Germinal center (tissue), 1 donor: ENCODE data around the gene PLB1.
"Not testable (repeated sequence)": the region's sequence is repeated elsewhere in the genome, so short reads cannot be mapped to it uniquely, and the experiment has no call there.

Experiments
- DNase-seq: peaks from one replicate; pipeline ENCODE4 v3.0.0; 2012; ENCODE audit warnings: mixed read lengths, low spot score

Gene PLB1

GRCh38 chr2:28469947-28470535 lies 25.8 kb upstream of the PLB1 start:
- no peak for DNase-seq

GRCh38 chr2:28470759-28471158 lies 25.1 kb upstream of the PLB1 start:
- DNase-seq = no peak

GRCh38 chr2:28471214-28471613 lies 24.6 kb upstream of the PLB1 start:
- DNase-seq = no peak

GRCh38 chr2:28471701-28472236 lies 24.1 kb upstream of the PLB1 start:
- DNase-seq = no peak

- DNase-seq = not testable (repeated sequence)
These were observed 23.2 kb upstream of the PLB1 start for GRCh38 chr2:28472641-28473040.

- no peak for DNase-seq
These were observed 20.7 kb upstream of the PLB1 start for GRCh38 chr2:28475088-28475595.

GRCh38 chr2:28477087-28477486 lies 18.8 kb upstream of the PLB1 start:
- DNase-seq = no peak

GRCh38 chr2:28477645-28478044 lies 18.2 kb upstream of the PLB1 start:
- no peak for DNase-seq

- DNase-seq = no peak
These were observed 15.3 kb upstream of the PLB1 start for GRCh38 chr2:28480403-28481049.

- no peak for DNase-seq
These were observed 14.0 kb upstream of the PLB1 start for GRCh38 chr2:28481905-28482304.

GRCh38 chr2:28484835-28485234 lies 11.0 kb upstream of the PLB1 start:
- DNase-seq = no peak

- no peak for DNase-seq
These were observed 9.3 kb upstream of the PLB1 start for GRCh38 chr2:28486526-28486925.

- no peak for DNase-seq
These were observed 8.6 kb upstream of the PLB1 start for GRCh38 chr2:28487258-28487657.

GRCh38 chr2:28488083-28488830 lies 7.6 kb upstream of the PLB1 start:
- DNase-seq = no peak

GRCh38 chr2:28488858-28489575 lies 6.8 kb upstream of the PLB1 start:
- no peak for DNase-seq

GRCh38 chr2:28490558-28490957 lies 5.3 kb upstream of the PLB1 start:
- DNase-seq = no peak

GRCh38 chr2:28492282-28492681 lies 3.6 kb upstream of the PLB1 start:
- DNase-seq = no peak

- no peak for DNase-seq
These were observed 2.2 kb upstream of the PLB1 start for GRCh38 chr2:28493636-28494035.

- DNase-seq = no peak
These were observed 921 bp downstream of the PLB1 start for GRCh38 chr2:28496781-28497180.

- no peak for DNase-seq
These were observed 1.3 kb downstream of the PLB1 start for GRCh38 chr2:28497206-28497605.

GRCh38 chr2:28499282-28499681 lies 3.4 kb downstream of the PLB1 start:
- no peak for DNase-seq

GRCh38 chr2:28505361-28505760 lies 9.5 kb downstream of the PLB1 start:
- no peak for DNase-seq
